Mesenteric fat pad (tissue), 1 donor: Measurements from ENCODE around the gene SPPL2C. TPM values are rescaled to one million over a fixed set of nuclear protein-coding genes. Genes with fewer than 3 reads are reported as not detected.
A peak's percentile ranks its signal among the peaks of the same experiment; 100 is the strongest.

ENCODE experiments used
- DNase-seq: peaks from one replicate; pipeline ENCODE4 v3.0.0-alpha.2; 2020; ENCODE audit warnings: low spot score
- total RNA-seq: library from RNA; stranded (reverse); fragmentation: NEBNext Ultra II Directional; extraction: Animal tissue kit (Norgen Biotek cat#: 25700); gene quantifications from one replicate; pipeline ENCODE4 v1.2.1, GENCODE V29; 2021
- donor health status: DM: yes; HTN: yes; CAD: no.

SPPL2C gene
- total RNA-seq, 1 donor from 2014 or later = not detected

GRCh38 chr17:45874151-45874550 is 29.5 kb downstream of the SPPL2C start:
- no peak for DNase-seq

- no peak for DNase-seq
These were observed 31.9 kb downstream of the SPPL2C start for GRCh38 chr17:45876539-45876938.

- no peak for DNase-seq
These were observed 32.8 kb downstream of the SPPL2C start for GRCh38 chr17:45877467-45877866.

- no peak for DNase-seq
These were observed 38.4 kb downstream of the SPPL2C start for GRCh38 chr17:45883063-45883462.

DNA sequence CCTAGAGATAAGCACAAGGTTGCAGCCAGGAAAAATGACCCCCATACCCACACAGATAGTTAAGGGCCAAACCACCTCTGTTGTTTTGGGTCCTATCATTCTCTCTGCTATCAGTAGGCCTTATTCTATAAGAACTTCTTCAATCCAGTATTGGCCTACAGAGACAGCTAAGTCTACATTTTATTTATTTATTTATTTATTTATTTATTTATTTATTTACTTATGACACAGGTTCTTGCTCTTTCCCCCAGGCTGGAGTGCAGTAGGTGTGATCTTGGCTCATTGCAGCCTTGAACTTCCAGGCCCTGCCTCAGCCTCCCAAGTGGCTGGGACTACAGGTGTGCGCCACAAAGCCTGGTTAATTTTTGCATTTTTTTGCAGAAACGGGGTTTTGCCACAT is 42.2 kb downstream of the SPPL2C start:
- DNase-seq = no peak

- DNase-seq = no peak
These were observed 43.7 kb downstream of the SPPL2C start for GRCh38 chr17:45888392-45888791.

DNA sequence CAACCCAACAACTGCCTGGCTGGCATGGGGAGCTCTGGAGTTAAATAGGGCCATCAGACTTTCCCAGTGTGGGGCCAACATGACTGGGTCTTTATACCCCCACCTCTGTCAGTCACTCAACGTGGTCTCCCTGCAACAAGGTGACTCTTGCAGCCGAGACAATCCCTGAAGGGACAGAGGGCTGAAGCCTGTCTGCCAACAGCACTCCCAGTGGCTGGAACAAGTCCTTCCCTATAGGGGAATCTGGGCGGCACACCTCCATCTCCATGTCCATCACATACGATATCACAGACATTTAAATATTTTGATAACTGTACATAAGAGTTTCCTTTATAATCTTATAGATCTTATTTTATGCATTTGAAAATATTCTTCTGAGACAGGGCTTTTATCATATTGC is 44.9 kb downstream of the SPPL2C start:
- no peak for DNase-seq

- no peak for DNase-seq
These were observed 49.0 kb downstream of the SPPL2C start for GRCh38 chr17:45893725-45894021.

GRCh38 chr17:45894022-45894784 is 49.5 kb downstream of the SPPL2C start, which contains the start of gene MAPT:
MAPT (plus strand) TSS chr17:45894554; CDS start chr17:45962338, 67,784 bp downstream.
- DNase-seq = peak; percentile 97

GRCh38 chr17:45895304-45895968 is 50.8 kb downstream of the SPPL2C start:
- no peak for DNase-seq

DNA sequence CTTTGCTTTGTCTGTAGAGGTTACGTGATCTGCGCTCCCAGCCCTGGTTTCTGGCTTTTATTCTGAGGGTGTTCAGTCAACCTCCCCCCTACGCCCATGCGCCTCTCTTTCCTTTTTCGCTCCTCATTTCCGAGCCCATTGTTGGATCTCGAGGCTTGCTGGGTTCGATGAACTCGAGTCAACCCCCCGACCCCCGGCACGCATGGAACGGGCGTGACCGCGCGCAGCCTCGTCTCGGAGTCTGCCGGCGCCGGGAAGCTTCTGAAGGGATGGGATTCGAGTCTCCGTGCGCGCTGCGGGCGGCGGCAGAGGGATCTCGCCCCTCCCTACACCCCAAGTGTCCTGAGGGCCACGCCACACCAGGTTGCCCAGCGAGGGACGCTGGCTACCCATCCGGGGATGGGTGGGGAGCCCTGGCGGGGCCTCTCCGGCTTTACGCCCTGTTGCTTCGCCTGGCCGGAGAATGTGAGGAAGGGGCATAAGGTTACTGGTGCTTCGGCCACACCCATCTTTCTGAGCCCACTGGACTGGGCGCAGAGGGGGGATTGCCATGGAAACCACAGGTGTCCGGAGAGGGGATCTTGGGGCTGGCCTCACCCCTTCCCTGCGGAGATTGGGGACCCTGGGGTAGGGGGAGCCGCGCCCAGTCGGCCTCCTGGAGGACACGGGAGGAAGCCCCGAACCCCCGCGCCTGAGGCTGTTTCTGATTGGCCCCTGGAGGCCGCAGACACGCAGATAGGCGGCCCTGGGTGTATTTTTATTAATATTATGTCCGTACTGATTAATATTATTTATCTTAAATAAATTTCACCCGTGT is 51.5 kb downstream of the SPPL2C start:
- no peak for DNase-seq

Other genes with a start within 250 kb of the SPPL2C start
- not detected for gene CRHR1, start 60.6 kb upstream of the SPPL2C start, total RNA-seq
- 23.5 TPM for gene MAPT, start 49.7 kb downstream of the SPPL2C start, total RNA-seq
- not detected for gene STH, start 154.4 kb downstream of the SPPL2C start, total RNA-seq